HG03095 (cell line): ENCODE results near the gene GMDS.
A peak's percentile ranks its signal among the peaks of the same experiment; 100 is the strongest.
"Not testable (repeated sequence)": the region's sequence is repeated elsewhere in the genome, so short reads cannot be mapped to it uniquely, and the experiment has no call there.

Experiments used
- ATAC-seq: cut with Tn5 transposase; IDR thresholded peaks from one replicate; pipeline ENCODE4 v1.9.1; 2021; ENCODE audit warnings: moderate library complexity; ENCODE audit not compliant: unreplicated experiment

The GMDS gene

DNA sequence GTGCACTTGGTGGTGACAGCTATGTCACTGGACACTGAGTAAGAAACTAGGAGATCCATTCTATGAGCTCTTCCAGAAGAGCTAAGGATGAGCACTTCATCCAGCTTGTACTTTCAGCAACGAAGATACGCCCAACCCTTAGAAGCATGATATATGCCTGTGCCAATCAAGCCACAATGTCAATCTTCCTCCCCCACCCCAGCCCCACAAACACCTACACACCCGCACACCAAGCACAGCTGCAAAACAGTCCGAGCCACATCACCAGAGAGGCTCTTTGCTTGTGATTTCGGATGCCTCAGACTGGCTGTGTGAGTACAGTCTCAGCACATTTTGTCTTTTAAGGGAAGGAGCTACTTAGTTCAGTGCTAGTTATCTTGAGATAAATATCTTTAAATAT is 375.2 kb downstream of the GMDS start:
- ATAC-seq = no peak

DNA sequence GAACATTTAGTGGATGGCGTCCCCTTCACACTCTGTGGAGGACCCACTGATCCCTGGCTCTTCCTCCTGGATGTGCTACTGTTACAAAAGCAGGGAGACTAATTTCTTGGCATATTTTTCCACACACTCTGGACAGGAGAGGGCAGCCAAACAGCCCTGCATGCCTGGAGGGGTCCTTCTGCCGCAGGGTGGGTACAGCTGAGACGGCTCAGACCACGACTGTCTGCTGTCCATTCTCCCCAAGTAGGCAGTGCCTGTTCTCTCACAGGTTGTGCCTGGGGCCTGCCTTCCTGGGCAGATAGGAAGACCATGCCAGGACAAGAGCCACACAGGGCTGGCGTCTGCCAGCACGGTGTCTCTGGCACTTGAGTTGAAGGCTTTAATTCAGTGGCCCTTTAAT is 375.6 kb downstream of the GMDS start:
- no peak for ATAC-seq

DNA sequence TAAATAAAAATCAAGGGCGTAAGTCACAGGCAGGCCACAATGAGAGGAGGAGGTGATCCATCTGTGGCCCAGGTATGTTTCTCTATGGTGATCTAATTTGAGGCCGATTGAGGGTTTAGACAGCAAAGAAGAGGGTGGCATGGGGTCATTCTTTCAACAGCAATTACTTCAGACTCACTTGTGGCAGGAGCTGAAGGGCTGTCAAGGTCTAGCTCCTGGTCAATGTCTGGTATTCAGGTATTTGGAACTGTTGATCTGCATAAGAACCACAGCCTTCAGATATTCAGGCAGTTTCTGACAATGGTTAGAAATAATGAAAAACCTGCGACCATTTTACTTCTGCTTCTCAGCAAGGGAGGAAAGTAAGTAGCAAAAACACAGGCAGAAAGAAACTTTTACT is 376.1 kb downstream of the GMDS start:
- no peak for ATAC-seq

DNA sequence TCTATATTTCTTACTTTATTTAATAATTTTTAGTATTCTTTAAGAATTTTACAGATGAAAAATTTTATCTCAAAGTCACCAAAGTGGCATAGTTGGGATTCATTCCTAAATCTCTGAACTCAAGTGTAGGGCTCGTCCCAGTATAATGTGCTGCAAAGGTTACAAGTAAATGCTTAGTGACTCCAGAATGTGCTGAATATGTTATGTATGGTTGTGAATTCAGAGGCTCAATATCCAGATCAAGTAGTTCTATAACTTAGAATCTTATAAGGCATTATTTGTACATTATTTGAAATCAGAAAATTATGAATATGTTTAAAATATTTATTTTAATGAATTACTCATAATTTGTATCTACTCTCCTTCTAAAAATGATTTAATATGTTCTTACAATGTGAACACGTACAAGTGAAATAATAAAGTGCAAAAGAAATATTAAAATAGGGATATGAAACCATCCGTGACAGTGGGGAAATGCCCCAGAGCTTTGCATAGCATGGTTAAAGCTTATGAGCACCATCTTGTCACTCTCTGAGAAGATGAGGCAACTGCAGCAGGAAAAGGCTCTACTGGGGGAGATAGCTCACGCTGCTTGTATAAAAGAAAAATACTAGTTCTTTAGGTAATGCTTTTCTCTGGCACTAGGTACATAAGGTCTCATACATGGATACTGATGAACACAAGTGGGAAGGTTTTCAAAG is 376.7 kb downstream of the GMDS start:
- peak; percentile 82 for ATAC-seq

DNA sequence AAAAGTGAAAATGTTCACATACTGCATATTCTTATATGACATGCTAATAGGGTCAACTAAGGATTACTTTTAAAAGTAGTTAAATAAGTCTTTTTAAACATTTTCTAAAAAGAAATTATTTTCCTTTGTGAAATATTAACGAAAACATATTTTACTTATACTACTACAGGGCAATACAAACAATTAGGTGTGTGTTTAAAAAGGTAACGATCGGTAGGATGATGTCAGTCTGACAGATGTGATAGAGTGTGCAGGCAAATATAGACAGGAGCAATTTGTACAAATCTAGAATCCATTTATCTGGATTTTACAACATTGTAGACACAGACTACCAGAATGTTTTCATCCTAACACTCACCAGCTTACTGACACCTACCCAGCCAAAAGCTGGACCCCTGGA is 378.2 kb downstream of the GMDS start:
- ATAC-seq = no peak

DNA sequence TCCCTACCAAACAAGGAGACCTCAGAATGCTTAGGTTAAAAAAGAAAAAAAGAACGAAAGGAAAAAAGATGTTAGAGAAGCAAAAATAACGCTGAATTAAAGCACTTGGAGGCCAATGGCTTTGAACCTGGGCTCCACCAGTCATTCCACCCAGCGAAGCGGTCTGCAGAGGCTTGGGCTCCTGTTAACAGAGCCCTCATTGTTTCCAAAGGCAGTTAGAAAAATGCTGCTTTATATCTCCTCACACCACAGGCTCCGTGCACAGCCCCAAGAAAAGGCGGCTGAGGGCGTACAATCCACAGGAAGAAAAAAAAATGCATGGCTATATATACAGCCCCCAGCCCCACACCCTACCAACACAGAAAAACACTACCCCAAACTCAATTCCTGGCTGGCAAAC is 379.8 kb downstream of the GMDS start:
- ATAC-seq = no peak

DNA sequence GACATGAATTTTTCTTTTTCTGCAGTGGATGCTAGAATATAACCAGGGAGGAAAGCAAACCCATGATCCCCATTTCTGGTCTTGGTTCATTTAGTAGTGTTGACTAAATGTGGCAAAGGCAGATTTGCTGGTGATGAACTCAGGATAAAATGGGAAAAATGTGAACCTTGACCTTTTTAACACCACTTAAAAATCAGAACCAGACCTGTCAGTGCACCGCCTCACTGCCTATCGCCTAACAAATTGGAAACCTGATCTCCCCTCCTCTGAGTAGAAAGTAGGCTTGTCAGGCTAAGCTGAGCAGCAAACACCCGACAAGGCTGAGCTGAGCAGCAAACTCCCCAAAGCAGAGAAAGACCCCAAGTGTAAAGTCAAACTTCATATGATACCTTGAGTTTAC is 380.9 kb downstream of the GMDS start:
- ATAC-seq = no peak

DNA sequence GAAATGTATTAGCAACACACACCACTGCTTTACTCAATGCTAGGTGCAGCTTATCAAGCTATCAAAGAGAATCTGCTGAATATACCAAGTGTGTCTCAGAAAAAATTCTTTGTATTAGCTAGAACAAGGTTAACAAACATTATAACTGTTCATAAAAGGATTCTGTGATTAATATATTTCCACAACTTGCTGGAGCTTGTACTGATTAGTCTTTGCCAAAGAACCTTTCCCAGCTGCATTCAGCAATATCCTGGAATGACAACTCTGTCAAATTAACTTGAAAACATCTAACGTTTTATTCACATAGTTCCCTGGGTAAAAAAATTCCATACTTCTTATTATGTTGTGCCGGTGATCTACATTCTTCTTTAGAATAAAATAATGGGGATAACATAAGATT is 383.0 kb downstream of the GMDS start:
- no peak for ATAC-seq

DNA sequence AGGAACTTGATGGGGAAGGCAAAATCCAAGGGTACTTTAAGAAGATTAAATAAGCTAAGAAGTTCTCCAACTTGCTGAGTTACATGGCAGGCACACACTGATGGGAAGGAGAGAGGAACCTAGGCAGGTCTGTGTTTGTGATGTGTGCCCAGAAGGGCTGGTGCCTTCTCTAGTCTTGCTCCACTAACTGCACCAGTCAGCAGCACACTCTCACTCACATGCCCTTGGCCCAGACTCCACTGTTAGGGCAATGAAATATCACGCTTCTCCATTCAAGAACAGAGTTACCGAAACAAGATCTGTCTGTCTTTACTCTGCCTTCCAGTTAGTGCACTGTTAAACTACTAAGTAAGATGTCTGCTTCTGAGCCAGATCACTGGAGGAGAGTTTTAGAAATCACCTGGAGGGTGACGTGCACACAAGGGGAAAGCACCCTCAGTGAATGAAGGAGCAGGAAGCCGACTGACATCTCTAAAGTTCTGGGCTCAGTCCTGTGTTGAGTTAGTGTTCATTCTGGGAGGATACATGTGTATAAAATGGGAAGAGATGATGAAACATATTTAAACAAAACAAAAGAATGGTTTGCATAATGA is 384.6 kb downstream of the GMDS start:
- ATAC-seq = no peak

DNA sequence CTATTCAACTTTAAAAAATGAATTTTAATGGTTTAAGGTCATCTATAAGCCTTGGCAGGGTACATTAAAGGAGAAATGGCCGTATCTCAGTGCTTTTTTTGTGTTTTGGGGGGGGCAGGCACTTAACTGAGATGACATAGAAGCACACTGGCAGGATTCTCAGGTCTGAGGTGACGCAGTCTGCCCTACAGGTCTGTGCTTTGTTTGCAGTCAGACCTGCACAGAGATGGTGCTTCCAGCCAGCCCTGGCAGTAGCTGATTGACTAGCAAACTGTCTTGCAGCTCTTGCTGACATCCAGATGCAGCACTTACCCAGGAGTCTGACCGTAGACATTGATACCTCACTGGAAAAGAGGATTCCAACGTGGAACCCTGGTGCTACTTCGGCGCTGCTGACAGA is 386.5 kb downstream of the GMDS start:
- no peak for ATAC-seq

DNA sequence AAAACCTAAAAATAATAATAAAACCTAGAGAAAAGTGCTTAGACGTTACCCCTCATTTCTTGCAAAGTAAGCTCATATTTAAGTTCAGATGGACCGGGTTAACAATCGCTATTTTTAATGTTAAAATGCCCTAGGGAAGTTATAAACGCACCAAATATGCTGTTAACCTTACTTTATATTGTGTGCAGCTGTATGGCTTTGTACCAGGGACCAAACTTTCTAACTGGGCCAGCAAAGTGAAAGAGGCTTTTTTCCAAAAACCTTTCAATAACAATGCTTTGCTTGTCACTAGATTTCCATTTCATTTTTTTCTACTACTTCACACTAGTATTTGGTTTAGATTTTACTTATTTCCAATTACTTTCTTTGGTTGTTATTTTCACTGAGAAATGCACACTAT is 387.2 kb downstream of the GMDS start:
- ATAC-seq = no peak

DNA sequence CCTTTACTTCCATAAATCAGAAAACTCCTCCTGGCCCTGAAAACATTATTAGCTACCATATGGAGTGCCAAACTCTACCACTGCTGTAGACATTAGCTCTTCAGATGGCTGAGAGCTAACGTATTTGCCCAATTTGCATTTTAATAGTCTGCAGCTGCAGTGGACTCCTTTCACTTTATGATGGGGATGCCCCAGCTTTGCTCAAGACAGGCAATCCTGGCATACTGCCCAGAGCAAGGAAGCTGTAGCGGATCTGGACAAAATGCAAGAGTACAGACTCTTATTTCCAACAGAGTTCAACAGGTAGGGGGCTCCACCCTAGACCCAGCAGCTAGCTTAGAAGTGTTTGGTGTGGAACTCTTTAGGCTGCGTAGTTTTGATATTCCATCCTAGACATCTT is 389.0 kb downstream of the GMDS start:
- peak; percentile 92 for ATAC-seq

DNA sequence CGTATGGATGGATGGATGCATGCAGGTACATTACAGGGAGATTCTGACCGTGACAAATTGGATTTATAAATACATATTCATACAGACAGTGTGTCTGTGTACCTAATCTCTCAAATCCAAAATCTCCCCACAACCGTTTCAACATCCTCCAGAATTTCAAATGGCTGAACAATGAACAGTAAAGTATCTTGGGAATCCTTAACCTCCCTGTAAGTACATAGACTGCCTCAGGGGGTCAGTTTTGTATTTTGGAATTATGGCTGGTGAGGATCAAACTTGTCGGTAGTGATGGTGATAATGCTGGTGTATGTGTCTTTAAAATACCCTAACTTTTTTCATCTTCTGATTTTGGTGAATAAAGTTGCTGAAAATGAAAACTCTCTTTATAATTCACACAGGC is 389.5 kb downstream of the GMDS start:
- no peak for ATAC-seq

DNA sequence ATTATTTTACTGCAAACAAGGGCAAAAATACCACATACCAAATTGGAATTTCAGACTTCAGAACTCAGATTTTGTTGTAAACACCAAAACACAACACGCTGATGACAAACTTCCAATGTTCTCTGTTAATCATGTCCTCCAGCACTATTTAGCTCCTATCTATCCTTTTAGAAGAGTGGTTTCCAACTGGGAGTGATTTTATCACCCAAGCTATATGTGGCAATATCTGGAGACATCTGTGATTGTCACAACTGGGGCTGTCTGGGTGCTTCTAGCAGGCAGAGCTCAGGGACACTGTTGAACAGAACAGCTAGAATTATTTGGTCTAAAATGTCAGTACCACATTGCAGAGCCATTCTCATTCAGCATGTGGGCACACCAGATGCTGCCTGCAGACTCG is 391.1 kb downstream of the GMDS start:
- ATAC-seq = no peak

DNA sequence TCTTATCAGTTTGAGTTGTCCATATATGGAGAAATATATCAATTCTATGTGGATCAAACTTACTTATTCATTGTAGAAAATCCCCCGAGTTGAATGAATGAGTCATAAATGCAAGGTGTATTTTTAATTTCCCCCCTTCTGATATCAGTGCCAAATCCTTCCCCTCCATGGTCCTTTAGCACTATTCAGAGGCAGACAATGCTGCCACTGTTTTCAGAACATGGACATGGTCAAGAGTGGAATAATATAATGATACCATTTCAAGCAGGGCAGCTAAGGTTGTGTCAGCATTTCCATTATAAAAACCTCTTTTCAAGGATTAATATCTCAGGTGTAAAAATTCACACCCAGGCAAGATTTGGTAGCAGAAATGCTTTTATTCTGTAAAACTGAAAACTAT is 391.6 kb downstream of the GMDS start:
- ATAC-seq = no peak

DNA sequence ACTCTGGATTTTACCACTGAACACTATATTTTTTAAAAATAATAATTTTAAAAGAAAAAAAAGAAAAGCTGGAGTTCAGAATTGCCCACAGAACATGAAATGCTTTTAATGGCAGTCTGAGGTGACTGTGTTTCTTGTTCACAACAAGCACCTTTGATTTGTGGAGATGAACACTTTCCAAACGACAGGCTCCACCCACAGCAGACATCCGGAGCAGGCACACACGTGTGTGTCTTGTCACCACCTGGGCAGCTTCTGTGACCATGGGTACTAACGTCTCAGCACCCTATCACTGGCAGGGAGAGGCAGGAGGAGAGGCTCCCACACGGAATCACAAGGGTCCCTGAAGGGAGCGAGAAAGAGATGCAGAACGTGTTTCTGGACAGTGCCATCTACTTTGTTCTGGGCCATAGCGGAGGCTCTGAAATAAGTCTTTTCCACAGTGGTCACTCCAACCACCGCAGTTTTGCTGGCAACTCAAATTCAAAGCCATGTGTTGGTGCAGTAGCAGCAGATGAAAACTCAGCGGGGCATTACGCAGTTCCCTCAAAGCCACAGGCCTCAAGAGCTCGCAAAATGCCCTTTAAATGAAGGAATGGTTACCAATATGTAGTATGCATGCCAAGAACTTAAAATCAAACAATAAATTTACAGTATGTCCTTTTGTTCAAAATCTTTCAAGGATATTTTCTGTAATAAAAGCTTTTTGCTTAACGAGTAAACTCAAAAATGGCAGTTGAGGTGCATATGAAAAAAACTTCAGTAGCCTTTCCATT is 393.5 kb downstream of the GMDS start:
- ATAC-seq = no peak

DNA sequence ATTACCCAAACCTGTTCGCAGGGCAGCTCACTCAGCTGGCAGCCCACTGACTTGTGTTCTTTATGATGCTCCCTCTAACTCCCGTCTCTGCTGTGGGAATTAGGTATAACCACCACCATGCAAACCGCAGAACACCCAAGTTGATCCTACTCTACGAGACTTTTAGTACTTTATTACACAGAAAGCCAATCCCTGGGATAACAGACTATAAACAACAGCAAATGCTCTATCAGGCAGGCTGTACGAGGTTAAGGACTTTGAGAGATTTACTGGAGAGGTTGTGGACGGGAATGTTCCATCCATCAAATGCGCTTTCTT is 394.6 kb downstream of the GMDS start:
- ATAC-seq = no peak

DNA sequence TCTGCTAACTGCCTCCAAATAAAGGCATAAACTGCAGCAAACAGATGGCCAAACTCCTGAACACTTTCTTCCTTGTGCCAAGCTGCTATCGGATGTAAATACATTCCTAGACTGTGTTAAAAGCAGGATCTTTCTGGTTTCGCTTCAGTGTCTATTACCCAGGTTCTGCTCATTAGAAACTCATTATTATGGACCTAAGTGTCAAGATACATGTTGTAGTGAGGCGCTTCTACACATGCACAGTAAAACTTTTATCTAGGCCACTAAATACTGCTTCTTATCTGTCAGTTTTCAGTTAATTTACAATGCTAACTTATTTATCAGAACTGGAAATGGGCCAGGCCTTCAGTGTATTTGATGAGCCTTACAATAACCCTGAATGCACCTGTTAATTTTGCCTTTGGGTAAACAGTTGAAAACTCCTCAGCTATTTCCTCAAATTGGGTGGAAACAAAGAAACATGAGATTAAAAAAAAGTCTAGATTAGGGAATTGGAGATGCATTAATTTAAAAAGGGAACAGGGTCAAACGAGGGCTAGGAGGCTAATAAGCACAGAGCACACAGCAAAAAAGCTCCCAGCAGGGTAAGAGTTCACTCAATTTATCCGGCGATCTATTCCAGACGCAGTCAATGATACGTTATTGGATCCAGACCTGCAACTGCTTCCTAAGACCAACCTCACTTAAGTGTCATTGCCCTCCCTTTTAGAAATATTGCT is 395.1 kb downstream of the GMDS start:
- ATAC-seq = no peak

DNA sequence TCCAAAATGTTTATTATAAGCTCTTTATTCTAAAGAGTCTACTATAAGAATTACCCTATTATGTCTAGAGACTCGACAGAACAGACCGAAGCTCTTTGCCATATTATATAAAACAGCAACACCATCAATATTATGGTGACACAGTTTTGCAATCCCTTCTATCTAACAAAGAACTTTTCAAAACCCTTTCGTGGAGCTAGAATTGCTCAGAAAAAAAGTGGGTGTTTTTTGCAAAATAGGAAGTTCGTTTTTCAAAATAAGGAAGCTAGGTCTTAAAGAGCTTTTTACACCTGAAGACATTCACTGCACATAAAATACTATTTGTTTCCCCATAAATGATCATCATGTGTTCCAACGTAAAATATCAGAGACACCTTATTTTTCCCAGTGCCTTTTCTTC is 395.7 kb downstream of the GMDS start:
- ATAC-seq = no peak

DNA sequence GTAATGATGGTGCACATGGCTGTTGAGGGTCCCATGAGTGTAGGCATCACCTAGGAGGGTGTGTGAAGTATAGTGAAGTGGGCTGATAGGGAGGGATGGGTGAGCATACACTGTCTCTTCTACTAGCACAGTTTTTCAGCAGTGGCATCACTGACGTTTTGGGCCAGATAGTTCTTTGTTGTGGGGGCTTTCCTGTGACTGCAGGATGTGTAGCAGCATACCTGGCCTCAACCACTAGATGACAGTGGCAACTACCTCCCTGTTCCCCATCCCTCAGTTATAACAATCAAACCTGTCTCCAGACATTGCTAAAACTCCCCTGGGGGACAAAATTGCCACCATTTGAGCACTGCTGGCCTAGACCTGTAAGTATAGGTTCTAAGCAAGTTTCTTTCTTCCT is 396.7 kb downstream of the GMDS start:
- no peak for ATAC-seq

DNA sequence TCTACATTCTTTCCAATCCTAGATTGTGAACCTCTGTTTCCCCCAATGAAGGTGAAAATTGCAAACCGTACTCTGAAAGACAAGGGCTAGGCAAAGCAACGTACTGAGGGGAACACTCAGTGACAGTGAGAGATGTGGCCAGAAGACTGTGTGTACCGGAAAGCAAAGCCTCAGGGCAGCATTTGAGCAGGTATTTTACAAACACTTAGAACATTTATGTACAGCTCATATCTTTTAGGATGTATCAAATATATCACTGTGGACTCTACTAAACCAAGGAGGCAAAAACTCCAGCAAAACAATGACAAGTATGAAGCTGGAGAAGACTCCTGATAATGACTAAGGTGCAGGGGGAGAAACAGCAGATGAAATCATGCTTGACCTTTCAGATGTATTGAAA is 398.8 kb downstream of the GMDS start:
- no peak for ATAC-seq

DNA sequence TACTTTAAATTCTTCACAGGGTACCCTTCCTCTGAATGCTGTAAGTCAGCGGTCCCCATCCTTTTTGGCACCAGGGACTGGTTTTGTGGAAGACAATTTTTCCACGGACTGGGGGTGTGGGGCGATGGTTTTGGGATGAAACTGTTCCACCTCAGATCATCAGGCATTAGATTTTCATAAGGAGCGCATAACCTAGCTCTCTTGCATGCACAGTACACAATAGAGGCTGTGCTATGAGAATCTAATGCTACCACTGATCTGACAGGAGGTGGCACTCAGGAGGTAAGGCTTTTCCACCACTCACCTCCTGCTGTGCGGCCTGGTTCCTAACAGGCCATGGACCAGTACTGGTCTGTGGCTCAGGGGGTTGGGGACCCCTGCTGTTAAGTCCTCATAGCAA is 399.9 kb downstream of the GMDS start:
- ATAC-seq = not testable (repeated sequence)
